B cell (primary cell): ENCODE results near the gene SERPINB12. TPM values are rescaled to one million over a fixed set of nuclear protein-coding genes. Genes with fewer than 3 reads are reported as not detected.

ENCODE experiments used
- ATAC-seq: fragments of 200-7000 bp; cut with Tn5 transposase; one replicate; pipeline ENCODE4 v1.10.0; 2021; ENCODE audit warnings: low read depth, mild to moderate bottlenecking, moderate number of reproducible peaks, moderate library complexity
- CTCF ChIA-PET: fragments of 350-600 bp; sonication (Branson Sonifier 250); formaldehyde crosslinking; loops from one replicate; lab custom pipeline; 2021; ENCODE audit warnings: antibody characterized with exemption, inconsistent platforms; lab: Charles Lee
- POLR2A ChIA-PET: fragments of 350-600 bp; sonication (Branson Sonifier 250); formaldehyde crosslinking; loops from one replicate; lab custom pipeline; 2021; ENCODE audit warnings: antibody characterized with exemption; lab: Charles Lee
- DNase-seq: peaks from one replicate; pipeline ENCODE4 v3.0.0; 2013
- H2AFZ ChIP-seq: 2 replicates; pipeline ENCODE4 v1.6.1; 2012; ENCODE audit warnings: mild to moderate bottlenecking, low read depth, low read length; ENCODE audit not compliant: insufficient read depth, poor library complexity, severe bottlenecking
- H3K27ac ChIP-seq, 2 donors: 1 replicate in 1 of 2; 2 replicates in 1 of 2; pipeline ENCODE4 v1.5.1; 2012 to 2013; ENCODE audit warnings: low read length in 2 of 2, mild to moderate bottlenecking in 2 of 2, moderate library complexity in 1 of 2
- H3K27me3 ChIP-seq, 4 experiments: fragments of 200-600 bp in 1 of 4; sonication (generic) in 1 of 4; replicated peaks in 1 of 4; 1 replicate in 2 of 4; 2 replicates in 2 of 4; pipeline versions ENCODE4 v1.6.1 to v1.7.0; 2013 to 2016; ENCODE audit warnings: low read length in 3 of 4, mild to moderate bottlenecking in 2 of 4, mixed read lengths in 1 of 4, moderate library complexity in 1 of 4; ENCODE audit not compliant: insufficient read depth in 4 of 4, control insufficient read depth in 3 of 4; ENCODE audit errors: control extremely low read depth in 1 of 4
- H3K36me3 ChIP-seq, 2 experiments: replicated peaks in 1 of 2; 1 replicate in 1 of 2; 2 replicates in 1 of 2; pipeline versions ENCODE4 v1.6.1 to v1.7.1; 2013; ENCODE audit warnings: low read length in 1 of 2; ENCODE audit not compliant: insufficient read depth in 2 of 2, control insufficient read depth in 1 of 2; ENCODE audit errors: control extremely low read depth in 1 of 2, extremely low read depth in 1 of 2
- H3K4me1 ChIP-seq, 2 donors: fragments of 200-600 bp in 1 of 2; sonication (generic) in 1 of 2; 1 replicate in 1 of 2; 2 replicates in 1 of 2; pipeline versions ENCODE4 v1.5.1 to v1.6.1; 2013 to 2017; ENCODE audit warnings: low read length in 2 of 2; ENCODE audit not compliant: control insufficient read depth in 2 of 2, insufficient read depth in 2 of 2
- H3K4me2 ChIP-seq: replicated peaks from 2 replicates; pipeline ENCODE3; 2012; ENCODE audit warnings: mild to moderate bottlenecking, low read depth, low read length; ENCODE audit not compliant: poor library complexity, severe bottlenecking
- H3K4me3 ChIP-seq, 5 experiments: fragments of 200-600 bp in 1 of 5; sonication (generic) in 1 of 5; 1 replicate in 3 of 5; 2 replicates in 2 of 5; pipeline versions ENCODE4 v1.5.1 to v1.7.0; 2011 to 2016; ENCODE audit warnings: low read length in 4 of 5, mild to moderate bottlenecking in 4 of 5, low read depth in 2 of 5, control low read depth in 1 of 5, moderate library complexity in 1 of 5; ENCODE audit not compliant: insufficient read depth in 1 of 5; ENCODE audit errors: control extremely low read depth in 1 of 5, extremely low read depth in 1 of 5
- H3K79me2 ChIP-seq: fragments of 200-600 bp; sonication (generic); one replicate; pipeline ENCODE4 v1.6.0; 2016; ENCODE audit warnings: low read length; ENCODE audit not compliant: control insufficient read depth, insufficient read depth
- H3K9ac ChIP-seq: fragments of 200-600 bp; sonication (generic); 2 replicates; pipeline ENCODE4 v1.6.1; 2017; ENCODE audit warnings: mild to moderate bottlenecking, low read length, moderate library complexity
- H3K9me3 ChIP-seq, 3 donors: one replicate each; pipeline versions ENCODE4 v1.6.1 to v1.7.1; 2013; ENCODE audit warnings: low read length in 2 of 3; ENCODE audit not compliant: control insufficient read depth in 2 of 3, insufficient read depth in 1 of 3; ENCODE audit errors: control extremely low read depth in 1 of 3
- H4K20me1 ChIP-seq: 2 replicates; pipeline ENCODE4 v1.6.0; 2012; ENCODE audit warnings: mild to moderate bottlenecking, low read length; ENCODE audit not compliant: insufficient read depth, control insufficient read depth, poor library complexity, severe bottlenecking
- H3K27ac Mint-ChIP-seq: one replicate; pipeline ENCODE4 v1.8.0; 2021; ENCODE audit warnings: mixed read lengths
- H3K27me3 Mint-ChIP-seq: one replicate; pipeline ENCODE4 v1.8.0; 2021; ENCODE audit warnings: mixed read lengths
- H3K4me1 Mint-ChIP-seq: one replicate; pipeline ENCODE4 v1.8.0; 2021; ENCODE audit warnings: mixed read lengths
- H3K4me3 Mint-ChIP-seq: one replicate; pipeline ENCODE4 v1.8.0; 2021; ENCODE audit warnings: mixed read lengths
- H3K9me3 Mint-ChIP-seq: one replicate; pipeline ENCODE4 v1.8.0; 2022; ENCODE audit warnings: mixed read lengths; ENCODE audit not compliant: insufficient read depth
- CTCF ChIP-seq: fragments of 200-600 bp; IDR thresholded peaks from one replicate; pipeline ENCODE4 v1.8.0; 2022; ENCODE audit warnings: antibody characterized with exemption, mild to moderate bottlenecking
- EZH2 ChIP-seq: IDR thresholded peaks from 2 replicates; pipeline ENCODE4 v1.6.1; 2012; ENCODE audit warnings: borderline replicate concordance, low read depth, mild to moderate bottlenecking, moderate library complexity, low read length; ENCODE audit not compliant: insufficient read depth, poor library complexity, severe bottlenecking
- WGBS: methylation state at CpG from one replicate; pipeline ENCODE4 v1.1.5; 2013; ENCODE audit warnings: missing lambda C conversion rate; ENCODE audit not compliant: insufficient coverage; 5-methylcytosine and 5-hydroxymethylcytosine counted together
- intact Hi-C: fragments of 100-400 bp; cut with micrococcal nuclease; formaldehyde crosslinking; loops from one replicate; pipeline ENCODE4 v1.10.0; 2022
- polyA plus RNA-seq: library from polyadenylated mRNA; depleted of rRNA; stranded (reverse); fragments of >200 nt; gene quantifications from 2 replicates; pipeline ENCODE4 v1.2.3, GENCODE V29; 2012
- total RNA-seq, 2 donors: library from RNA; stranded (reverse); fragments of 120-200 nt in 1 of 2; gene quantifications; 1 replicate in 1 of 2; 2 replicates in 1 of 2; pipeline versions ENCODE4 v1.2.3 to v1.2.4, GENCODE V29; 2013 to 2022

Gene SERPINB12
- total and polyA plus RNA-seq, 2 donors (not counting 1 experiment from before 2014, with no cell fraction given) = not detected

GRCh38 chr18:63603772-63604171 is 61.6 kb downstream of the SERPINB12 start:
- no CpG with 5 or more reads among the region's 1 CpG for WGBS
- POLR2A ChIA-PET = no interaction called here
- Histone ChIP-seq H3K79me2 (no peaks in the 10 kb centered on the region), H4K20me1 (no peaks in the 10 kb centered on the region), H3K36me3 (no peaks in the 10 kb centered on the region), H3K4me1 (no peaks in the 10 kb centered on the region), H3K27me3 (peaks cover 0 to 5% (median 2%) of the 10 kb centered on the region in 4 experiments), H3K27ac (no peak overlapping the region), H3K9me3 (no peaks in the 10 kb centered on the region), H2AFZ (no peak overlapping the region), H3K4me2 (no peak overlapping the region), H3K4me3 (no peak overlapping the region), H3K9ac (no peak overlapping the region)
- Mint-ChIP-seq H3K9me3 (peaks cover 1% of the 10 kb centered on the region), H3K27ac (no peak overlapping the region), H3K4me3 (no peak overlapping the region), H3K4me1 (no peaks in the 10 kb centered on the region), H3K27me3 (no peaks in the 10 kb centered on the region)
- intact Hi-C loops = no loop called here
- CTCF ChIA-PET = no interaction called here
- ATAC-seq (no peak), DNase-seq (no peak)
- no peak for TF ChIP-seq EZH2
- TF ChIP-seq CTCF = no peak

GRCh38 chr18:63604791-63605567 is 62.8 kb downstream of the SERPINB12 start:
- WGBS = 90% methylated on average over 2 of the region's 4 CpGs
- H3K27ac Mint-ChIP-seq = no peak overlapping the region
- Histone ChIP-seq H4K20me1 (no peaks in the 10 kb centered on the region), H3K27ac (no peak overlapping the region), H3K4me3 (no peak overlapping the region), H3K4me1 (no peaks in the 10 kb centered on the region), H3K79me2 (no peaks in the 10 kb centered on the region), H2AFZ (no peak overlapping the region), H3K36me3 (no peaks in the 10 kb centered on the region), H3K4me2 (no peak overlapping the region), H3K9ac (no peak overlapping the region), H3K27me3 (peaks cover 0 to 5% (median 2%) of the 10 kb centered on the region in 4 experiments), H3K9me3 (no peaks in the 10 kb centered on the region)
- TF ChIP-seq EZH2 (no peak), CTCF (no peak)
- no peak overlapping the region for H3K4me3 Mint-ChIP-seq
- peaks cover 1% of the 10 kb centered on the region for H3K9me3 Mint-ChIP-seq
- no peaks in the 10 kb centered on the region for H3K27me3 Mint-ChIP-seq
- intact Hi-C loops = no loop called here
- ChIA-PET POLR2A (no interaction called here), CTCF (no interaction called here)
- no peak for ATAC-seq
- no peaks in the 10 kb centered on the region for H3K4me1 Mint-ChIP-seq
- DNase-seq = no peak
